GM12878 (cell line): ENCODE results near the gene SEC61A1. TPM values are rescaled to one million over a fixed set of nuclear protein-coding genes. Genes with fewer than 3 reads are reported as not detected.

ENCODE experiments used
- ATAC-seq: fragments of 200-7000 bp; cut with Tn5 transposase; 3 replicates; pipeline ENCODE4 v1.9.1; 2020; ENCODE audit warnings: mild to moderate bottlenecking, moderate library complexity
- BruUV-seq: library from RNA; stranded (reverse); fragments of 400-500 nt; replicated peaks from 2 replicates; lab custom pipeline; 2021; lab: Mats Ljungman, UMichigan
- CTCF ChIA-PET: fragments of 300-600 bp; sonication (Branson Sonifier 250); formaldehyde crosslinking; extraction: SDS; loops from one replicate; lab custom pipeline; 2021; ENCODE audit warnings: inconsistent platforms; lab: Yijun Ruan, JAX
- POLR2A ChIA-PET: fragments of 350-600 bp; formaldehyde crosslinking; extraction: SDS; loops from one replicate; lab custom pipeline; 2021; ENCODE audit warnings: inconsistent platforms; lab: Charles Lee
- RAD21 ChIA-PET: fragments of 300-600 bp; sonication (Branson Sonifier 250); formaldehyde crosslinking; loops from one replicate; lab custom pipeline; 2023; ENCODE audit warnings: antibody characterized with exemption; ENCODE audit not compliant: unreplicated experiment; lab: Charles Lee
- SMC1A ChIA-PET: fragments of 300-600 bp; sonication (Branson Sonifier 250); formaldehyde crosslinking; loops from one replicate; lab custom pipeline; 2023; ENCODE audit not compliant: unreplicated experiment, uncharacterized antibody; lab: Charles Lee
- DNase-seq: peaks from one replicate; pipeline ENCODE4 v3.0.0-alpha.2; 2011; ENCODE audit warnings: low read depth, low spot score
- FAIRE-seq: peaks from 3 replicates; lab custom pipeline; 2011; peaks lifted over from hg19 to GRCh38; lab: Jason Lieb, UNC
- H2AFZ ChIP-seq: 2 replicates; pipeline ENCODE4 v1.6.0; 2011; ENCODE audit warnings: low read depth, low read length, control low read depth; ENCODE audit not compliant: control insufficient read depth
- H3K27ac ChIP-seq: 2 replicates; pipeline ENCODE4 v1.5.1; 2011; ENCODE audit warnings: control low read depth; ENCODE audit not compliant: control insufficient read depth, insufficient read depth
- H3K27me3 ChIP-seq, 2 experiments: replicated peaks in 1 of 2; 2 replicates each; pipeline versions ENCODE4 v1.6.0 to v1.6.1; 2011; ENCODE audit warnings: low read length in 1 of 2; ENCODE audit not compliant: control insufficient read depth in 2 of 2, insufficient read depth in 2 of 2
- H3K36me3 ChIP-seq, 2 experiments: 2 replicates each; pipeline ENCODE4 v1.5.1; 2011; ENCODE audit warnings: low read length in 1 of 2; ENCODE audit not compliant: control insufficient read depth in 2 of 2, insufficient read depth in 2 of 2
- H3K4me1 ChIP-seq: 2 replicates; pipeline ENCODE4 v1.6.1; 2011; ENCODE audit warnings: mild to moderate bottlenecking, low read length, moderate library complexity, mixed read lengths; ENCODE audit not compliant: control insufficient read depth, insufficient read depth
- H3K4me2 ChIP-seq: 2 replicates; pipeline ENCODE4 v1.6.0; 2011; ENCODE audit warnings: control low read depth; ENCODE audit not compliant: control insufficient read depth, insufficient read depth
- H3K4me3 ChIP-seq: fragments of 200-600 bp; sonication (generic); 2 replicates; pipeline ENCODE4 v1.5.1; 2016
- H3K79me2 ChIP-seq: 2 replicates; pipeline ENCODE4 v1.6.0; 2011; ENCODE audit warnings: low read length; ENCODE audit not compliant: control insufficient read depth, insufficient read depth
- H3K9ac ChIP-seq: 2 replicates; pipeline ENCODE4 v1.8.0; 2011; ENCODE audit warnings: low read length, control low read depth, mixed read lengths; ENCODE audit not compliant: control insufficient read depth, insufficient read depth
- H3K9me3 ChIP-seq: replicated peaks from 3 replicates; pipeline ENCODE4 v1.5.1; 2011; ENCODE audit warnings: mild to moderate bottlenecking, low read length; ENCODE audit not compliant: control insufficient read depth, insufficient read depth
- H4K20me1 ChIP-seq: 2 replicates; pipeline ENCODE4 v1.6.0; 2011; ENCODE audit not compliant: control insufficient read depth, insufficient read depth
- CBX5 ChIP-seq: sonication (generic); IDR thresholded peaks from 2 replicates; pipeline ENCODE4 v1.6.1; 2016; ENCODE audit warnings: low read depth, moderate library complexity, mild to moderate bottlenecking, inconsistent platforms
- HDAC2 ChIP-seq: fragments of 200-600 bp; sonication (generic); IDR thresholded peaks from 2 replicates; pipeline ENCODE4 v1.6.1; 2017
- MEF2A ChIP-seq: IDR thresholded peaks from 2 replicates; pipeline ENCODE4 v1.6.1; 2011; ENCODE audit warnings: low read depth, mild to moderate bottlenecking, low read length, moderate library complexity; ENCODE audit not compliant: insufficient read depth
- RCOR1 ChIP-seq: conservative IDR thresholded peaks from 2 replicates; pipeline ENCODE4 v1.6.1; 2012; ENCODE audit warnings: low read depth, low read length, improper control_type of control experiment
- RELA ChIP-seq: fragments of 450-650 bp; IDR thresholded peaks from 2 replicates; pipeline ENCODE4 v1.8.0; 2014; ENCODE audit warnings: borderline replicate concordance; ENCODE audit not compliant: partially characterized antibody
- TBL1XR1 ChIP-seq: IDR thresholded peaks from 2 replicates; pipeline ENCODE4 v1.6.1; 2012; ENCODE audit warnings: low read depth, low read length, improper control_type of control experiment
- ZNF207 ChIP-seq: fragments of 450-650 bp; IDR thresholded peaks from 2 replicates; pipeline ENCODE4 v1.6.1; 2014; ENCODE audit warnings: antibody characterized with exemption, mild to moderate bottlenecking, borderline replicate concordance
- ZNF384 ChIP-seq: IDR thresholded peaks from 2 replicates; pipeline ENCODE4 v1.6.1; 2012; ENCODE audit warnings: low read depth, mild to moderate bottlenecking, low read length, improper control_type of control experiment, borderline replicate concordance
- ZSCAN29 ChIP-seq: fragments of 450-650 bp; IDR thresholded peaks from 2 replicates; pipeline ENCODE4 v1.6.1; 2017; ENCODE audit warnings: mild to moderate bottlenecking, moderate library complexity
- WGBS: methylation state at CpG from one replicate; pipeline ENCODE4 v1.1.6; 2016; ENCODE audit warnings: low lambda C conversion rate; ENCODE audit not compliant: insufficient replicate concordance, insufficient coverage; ENCODE audit errors: missing lambda C conversion rate; 5-methylcytosine and 5-hydroxymethylcytosine counted together
- in situ Hi-C: fragments of 300-500 bp; cut with MboI; formaldehyde crosslinking; loops from 9 replicates; pipeline ENCODE4 v1.14.3; 2018; ENCODE audit warnings: mixed read lengths
- intact Hi-C: fragments of 100-400 bp; cut with micrococcal nuclease; formaldehyde crosslinking; loops from one replicate; pipeline ENCODE4 v1.14.2; 2022; ENCODE audit not compliant: unreplicated experiment
- polyA plus RNA-seq, 11 experiments: library from polyadenylated mRNA; depleted of rRNA in 4 of 11; unstranded in 6 of 11; stranded (reverse) in 5 of 11; fragments of >200 nt; fragmentation: Nextera tagmentation in 4 of 11; fragmentation: Illumina TruSeq in 1 of 11; extraction: Ambion mirVana in 4 of 11; extraction: Trizol in 1 of 11; gene quantifications; 1 replicate in 1 of 11; 2 replicates in 10 of 11; pipeline versions ENCODE4 v1.2.1 to v1.2.3, GENCODE V29; 2011 to 2016; ENCODE audit warnings: inconsistent platforms in 2 of 11, missing spikeins in 2 of 11, low read depth in 1 of 11
- total RNA-seq, 4 experiments: library from RNA; depleted of rRNA in 3 of 4; stranded (reverse); fragments of >200 nt in 3 of 4; fragmentation: Illumina TruSeq in 1 of 4; extraction: Trizol in 1 of 4; gene quantifications; 2 replicates each; pipeline versions ENCODE4 v1.2.1 to v1.2.3, GENCODE V29; 2013 to 2021
- TF ChIP-seq, protein P1 (sequence below): fragments of 450-650 bp; IDR thresholded peaks from 2 replicates; pipeline ENCODE4 v1.6.1; 2017; ENCODE audit warnings: mild to moderate bottlenecking, moderate library complexity
- TF ChIP-seq, protein P2 (sequence below): fragments of 450-650 bp; IDR thresholded peaks from 2 replicates; pipeline ENCODE4 v1.6.1; 2017; ENCODE audit warnings: mild to moderate bottlenecking, low read depth, inconsistent platforms; ENCODE audit not compliant: poor library complexity, severe bottlenecking
- TF ChIP-seq, protein P3 (sequence below): fragments of 150-350 bp; IDR thresholded peaks from 2 replicates; pipeline ENCODE4 v1.6.1; 2014; ENCODE audit warnings: mild to moderate bottlenecking, low read depth, low read length

SEC61A1 gene
- total and polyA plus RNA-seq, 10 of the 15 experiments (the other 5 are each of a cell fraction or from before 2014, with no cell fraction given), result 5.2 to 265 (median 142) TPM

DNA sequence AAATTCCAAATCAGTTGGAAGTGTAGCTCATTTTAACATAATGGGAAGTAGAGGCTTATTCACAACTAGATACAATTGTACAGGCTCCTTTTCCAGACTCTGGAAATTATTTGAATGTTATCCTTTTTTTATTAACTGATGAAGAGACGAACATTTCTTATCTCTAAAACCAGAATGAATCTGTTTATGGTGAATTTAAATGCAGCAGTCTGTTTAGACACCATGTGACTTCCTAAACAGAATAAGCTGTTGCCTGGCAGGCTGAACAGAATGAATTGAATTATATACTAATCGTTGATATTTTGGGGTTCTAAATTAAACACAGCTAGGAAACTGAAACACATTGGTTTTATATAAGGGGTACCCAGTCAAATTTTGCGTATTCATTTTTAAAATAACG lies 4.0 kb downstream of the SEC61A1 start:
- DNase-seq, result no peak
- peaks cover 10% of the 10 kb centered on the region; the same call in 1 of the 2 replicates for H3K4me1 ChIP-seq
- SMC1A ChIA-PET, result interaction anchor here (0.6 to 1.5 kb wide), 5 partner anchors 9 to 403 kb away, joined by 3 to 4 read pairs (median 3); no protein-coding TSS in a partner anchor
- no peak for ATAC-seq
- no peaks in the 10 kb centered on the region for H3K9me3 ChIP-seq
- H3K27me3 ChIP-seq, result no peaks in the 10 kb centered on the region
- no peak overlapping the region for H3K9ac ChIP-seq
- intact Hi-C loops, result loop anchor here (10.0 kb wide), 1 partner anchor 321 kb away; no protein-coding TSS in a partner anchor
- over 99% methylated on average over 4 of the region's 4 CpGs for WGBS
- H3K79me2 ChIP-seq, result peaks cover 54% of the 10 kb centered on the region
- CTCF ChIA-PET, result interaction anchor here (1.2 to 5.0 kb wide), 2 partner anchors 10 to 67 kb away, joined by 3 to 37 read pairs; no protein-coding TSS in a partner anchor
- H3K4me2 ChIP-seq, result no peak overlapping the region; the same call in 1 of the 2 replicates
- H3K36me3 ChIP-seq, result peaks cover 9 to 36% of the 10 kb centered on the region in 2 experiments
- TF ChIP-seq ZNF384 (no peak), HDAC2 (no peak), MEF2A (no peak), ZNF207 (no peak), TBL1XR1 (no peak), ZSCAN29 (no peak), RELA (no peak), CBX5 (no peak), RCOR1 (no peak)
- TF ChIP-seq, protein P1, sequence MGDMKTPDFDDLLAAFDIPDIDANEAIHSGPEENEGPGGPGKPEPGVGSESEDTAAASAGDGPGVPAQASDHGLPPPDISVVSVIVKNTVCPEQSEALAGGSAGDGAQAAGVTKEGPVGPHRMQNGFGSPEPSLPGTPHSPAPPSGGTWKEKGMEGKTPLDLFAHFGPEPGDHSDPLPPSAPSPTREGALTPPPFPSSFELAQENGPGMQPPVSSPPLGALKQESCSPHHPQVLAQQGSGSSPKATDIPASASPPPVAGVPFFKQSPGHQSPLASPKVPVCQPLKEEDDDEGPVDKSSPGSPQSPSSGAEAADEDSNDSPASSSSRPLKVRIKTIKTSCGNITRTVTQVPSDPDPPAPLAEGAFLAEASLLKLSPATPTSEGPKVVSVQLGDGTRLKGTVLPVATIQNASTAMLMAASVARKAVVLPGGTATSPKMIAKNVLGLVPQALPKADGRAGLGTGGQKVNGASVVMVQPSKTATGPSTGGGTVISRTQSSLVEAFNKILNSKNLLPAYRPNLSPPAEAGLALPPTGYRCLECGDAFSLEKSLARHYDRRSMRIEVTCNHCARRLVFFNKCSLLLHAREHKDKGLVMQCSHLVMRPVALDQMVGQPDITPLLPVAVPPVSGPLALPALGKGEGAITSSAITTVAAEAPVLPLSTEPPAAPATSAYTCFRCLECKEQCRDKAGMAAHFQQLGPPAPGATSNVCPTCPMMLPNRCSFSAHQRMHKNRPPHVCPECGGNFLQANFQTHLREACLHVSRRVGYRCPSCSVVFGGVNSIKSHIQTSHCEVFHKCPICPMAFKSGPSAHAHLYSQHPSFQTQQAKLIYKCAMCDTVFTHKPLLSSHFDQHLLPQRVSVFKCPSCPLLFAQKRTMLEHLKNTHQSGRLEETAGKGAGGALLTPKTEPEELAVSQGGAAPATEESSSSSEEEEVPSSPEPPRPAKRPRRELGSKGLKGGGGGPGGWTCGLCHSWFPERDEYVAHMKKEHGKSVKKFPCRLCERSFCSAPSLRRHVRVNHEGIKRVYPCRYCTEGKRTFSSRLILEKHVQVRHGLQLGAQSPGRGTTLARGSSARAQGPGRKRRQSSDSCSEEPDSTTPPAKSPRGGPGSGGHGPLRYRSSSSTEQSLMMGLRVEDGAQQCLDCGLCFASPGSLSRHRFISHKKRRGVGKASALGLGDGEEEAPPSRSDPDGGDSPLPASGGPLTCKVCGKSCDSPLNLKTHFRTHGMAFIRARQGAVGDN, result no peak
- TF ChIP-seq, protein P2, sequence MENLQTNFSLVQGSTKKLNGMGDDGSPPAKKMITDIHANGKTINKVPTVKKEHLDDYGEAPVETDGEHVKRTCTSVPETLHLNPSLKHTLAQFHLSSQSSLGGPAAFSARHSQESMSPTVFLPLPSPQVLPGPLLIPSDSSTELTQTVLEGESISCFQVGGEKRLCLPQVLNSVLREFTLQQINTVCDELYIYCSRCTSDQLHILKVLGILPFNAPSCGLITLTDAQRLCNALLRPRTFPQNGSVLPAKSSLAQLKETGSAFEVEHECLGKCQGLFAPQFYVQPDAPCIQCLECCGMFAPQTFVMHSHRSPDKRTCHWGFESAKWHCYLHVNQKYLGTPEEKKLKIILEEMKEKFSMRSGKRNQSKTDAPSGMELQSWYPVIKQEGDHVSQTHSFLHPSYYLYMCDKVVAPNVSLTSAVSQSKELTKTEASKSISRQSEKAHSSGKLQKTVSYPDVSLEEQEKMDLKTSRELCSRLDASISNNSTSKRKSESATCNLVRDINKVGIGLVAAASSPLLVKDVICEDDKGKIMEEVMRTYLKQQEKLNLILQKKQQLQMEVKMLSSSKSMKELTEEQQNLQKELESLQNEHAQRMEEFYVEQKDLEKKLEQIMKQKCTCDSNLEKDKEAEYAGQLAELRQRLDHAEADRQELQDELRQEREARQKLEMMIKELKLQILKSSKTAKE, result no peak
- TF ChIP-seq, protein P3, sequence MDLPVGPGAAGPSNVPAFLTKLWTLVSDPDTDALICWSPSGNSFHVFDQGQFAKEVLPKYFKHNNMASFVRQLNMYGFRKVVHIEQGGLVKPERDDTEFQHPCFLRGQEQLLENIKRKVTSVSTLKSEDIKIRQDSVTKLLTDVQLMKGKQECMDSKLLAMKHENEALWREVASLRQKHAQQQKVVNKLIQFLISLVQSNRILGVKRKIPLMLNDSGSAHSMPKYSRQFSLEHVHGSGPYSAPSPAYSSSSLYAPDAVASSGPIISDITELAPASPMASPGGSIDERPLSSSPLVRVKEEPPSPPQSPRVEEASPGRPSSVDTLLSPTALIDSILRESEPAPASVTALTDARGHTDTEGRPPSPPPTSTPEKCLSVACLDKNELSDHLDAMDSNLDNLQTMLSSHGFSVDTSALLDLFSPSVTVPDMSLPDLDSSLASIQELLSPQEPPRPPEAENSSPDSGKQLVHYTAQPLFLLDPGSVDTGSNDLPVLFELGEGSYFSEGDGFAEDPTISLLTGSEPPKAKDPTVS, result no peak
- TF ChIP-seq, all 136 proteins: peak for 0
- POLR2A ChIA-PET, result interaction anchor here (0.6 to 2.9 kb wide), 3 partner anchors 10 to 1616 kb away, joined by 3 to 18 read pairs (median 3); no protein-coding TSS in a partner anchor
- no peak overlapping the region for H3K4me3 ChIP-seq
- H3K27ac ChIP-seq, result no peak overlapping the region
- H2AFZ ChIP-seq, result no peak overlapping the region
- no peak for FAIRE-seq
- BruUV-seq, result no TSS peak
- in situ Hi-C loops, result no loop called here
- peaks cover 3% of the 10 kb centered on the region; the same call in 1 of the 2 replicates for H4K20me1 ChIP-seq
- RAD21 ChIA-PET, result no interaction called here
